Karpas-422 (cell line): ENCODE data around the gene GPM6B. TPM values are rescaled to one million over a fixed set of nuclear protein-coding genes. Genes with fewer than 3 reads are reported as not detected.
"Not testable (repeated sequence)": the region's sequence is repeated elsewhere in the genome, so short reads cannot be mapped to it uniquely, and the experiment has no call there.

ENCODE experiments used
- DNase-seq: peaks from one replicate; pipeline ENCODE4 v3.0.0-alpha.2; 2015
- H2AFZ ChIP-seq: fragments of 200-600 bp; sonication (generic); 2 replicates; pipeline ENCODE4 v1.6.1; 2014; ENCODE audit warnings: antibody characterized with exemption, low read length, mixed read lengths
- H3K27ac ChIP-seq: fragments of 200-600 bp; sonication (generic); 2 replicates; pipeline ENCODE4 v1.5.1; 2014; ENCODE audit warnings: mild to moderate bottlenecking, low read length, moderate library complexity
- H3K27me3 ChIP-seq: fragments of 200-600 bp; sonication (generic); 2 replicates; pipeline ENCODE4 v1.6.1; 2014; ENCODE audit warnings: low read length, mixed read lengths
- H3K36me3 ChIP-seq: fragments of 200-600 bp; sonication (generic); 2 replicates; pipeline ENCODE4 v1.6.1; 2014; ENCODE audit warnings: low read length, mixed read lengths; ENCODE audit not compliant: insufficient read depth
- H3K4me1 ChIP-seq: fragments of 200-600 bp; sonication (generic); 2 replicates; pipeline ENCODE4 v1.6.1; 2014; ENCODE audit warnings: mild to moderate bottlenecking, low read length, mixed read lengths
- H3K4me2 ChIP-seq: fragments of 200-600 bp; sonication (generic); 2 replicates; pipeline ENCODE4 v1.6.1; 2014; ENCODE audit warnings: low read length, low read depth, mild to moderate bottlenecking; ENCODE audit not compliant: poor library complexity, severe bottlenecking
- H3K4me3 ChIP-seq: fragments of 200-600 bp; sonication (generic); 2 replicates; pipeline ENCODE4 v1.5.1; 2014; ENCODE audit warnings: mild to moderate bottlenecking, antibody characterized with exemption, low read length, mixed read lengths
- H3K79me2 ChIP-seq: fragments of 200-600 bp; sonication (generic); 2 replicates; pipeline ENCODE4 v1.6.1; 2014; ENCODE audit warnings: mild to moderate bottlenecking, low read length, mixed read lengths
- H3K9ac ChIP-seq: fragments of 200-600 bp; sonication (generic); 2 replicates; pipeline ENCODE4 v1.6.0; 2014; ENCODE audit warnings: low read length
- H3K9me2 ChIP-seq: fragments of 200-600 bp; sonication (generic), shearing (Covaris generic); replicated peaks from 2 replicates; pipeline ENCODE4 v1.6.0; 2014; ENCODE audit warnings: mild to moderate bottlenecking, low read length, moderate library complexity; ENCODE audit not compliant: insufficient read depth
- H3K9me3 ChIP-seq: fragments of 300-700, 200-600 bp; sonication (generic); 2 replicates; pipeline ENCODE4 v1.6.1; 2014; ENCODE audit warnings: low read length, mixed read lengths
- H4K20me1 ChIP-seq: fragments of 200-600 bp; sonication (generic); 2 replicates; pipeline ENCODE4 v1.6.1; 2014; ENCODE audit warnings: mild to moderate bottlenecking, antibody characterized with exemption, low read length, low read depth; ENCODE audit not compliant: insufficient read depth
- total RNA-seq: library from RNA; depleted of rRNA; stranded (reverse); fragments of >200 nt; shearing (Covaris generic); gene quantifications from 2 replicates; pipeline ENCODE4 v1.2.3, GENCODE V29; 2014; ENCODE audit warnings: low replicate concordance; rRNA removed

The GPM6B gene
- total RNA-seq, 1 experiment from 2014 or later = not detected

- DNase-seq, H3K9me2 ChIP-seq, H4K20me1 ChIP-seq, H2AFZ ChIP-seq, H3K9me3 ChIP-seq, H3K27me3 ChIP-seq, H3K9ac ChIP-seq, H3K27ac ChIP-seq, H3K4me2 ChIP-seq, H3K4me3 ChIP-seq: not testable (repeated sequence)
- H3K79me2 ChIP-seq = peaks cover 73% of the 10 kb centered on the region
- H3K36me3 ChIP-seq = peaks cover 11% of the 10 kb centered on the region
- peaks cover 27% of the 10 kb centered on the region for H3K4me1 ChIP-seq
Observed at GRCh38 chrX:13730523-13730922, 86.4 kb downstream of the GPM6B start.

GRCh38 chrX:13726583-13726982 lies 90.3 kb downstream of the GPM6B start:
- H3K9ac ChIP-seq, H3K4me3 ChIP-seq, H3K9me3 ChIP-seq, H2AFZ ChIP-seq, DNase-seq, H4K20me1 ChIP-seq, H3K4me2 ChIP-seq, H3K27me3 ChIP-seq, H3K27ac ChIP-seq, H3K9me2 ChIP-seq: not testable (repeated sequence)
- Histone ChIP-seq H3K36me3 (peaks cover 21% of the 10 kb centered on the region), H3K4me1 (peaks cover 19% of the 10 kb centered on the region), H3K79me2 (peaks cover 79% of the 10 kb centered on the region)

GRCh38 chrX:13724878-13725277 lies 92.0 kb downstream of the GPM6B start:
- Histone ChIP-seq H3K79me2 (peaks cover 88% of the 10 kb centered on the region), H3K4me1 (peaks cover 19% of the 10 kb centered on the region), H3K36me3 (peaks cover 14% of the 10 kb centered on the region)
- not testable (repeated sequence) for H3K4me2 ChIP-seq, H3K9me2 ChIP-seq, H3K4me3 ChIP-seq, H3K9me3 ChIP-seq, H3K9ac ChIP-seq, DNase-seq, H4K20me1 ChIP-seq, H3K27ac ChIP-seq, H2AFZ ChIP-seq, H3K27me3 ChIP-seq

GRCh38 chrX:13721819-13722519 lies 94.9 kb downstream of the GPM6B start:
- Histone ChIP-seq H3K9me2 (no peaks in the 10 kb centered on the region), H3K27me3 (no peaks in the 10 kb centered on the region), H3K79me2 (peaks cover 78% of the 10 kb centered on the region), H3K4me2 (peak overlapping the region; percentile 22), H3K9me3 (no peaks in the 10 kb centered on the region), H2AFZ (no peak overlapping the region), H3K4me3 (no peak overlapping the region), H3K4me1 (peaks cover 16% of the 10 kb centered on the region), H3K9ac (no peak overlapping the region), H3K27ac (peak overlapping the region; percentile 71), H4K20me1 (no peaks in the 10 kb centered on the region), H3K36me3 (peaks cover 18% of the 10 kb centered on the region)
- peak; percentile 66 for DNase-seq

GRCh38 chrX:13721371-13721770 lies 95.5 kb downstream of the GPM6B start:
- no peak overlapping the region for H2AFZ ChIP-seq
- DNase-seq = no peak
- H3K9ac ChIP-seq = no peak overlapping the region
- peak overlapping the region; percentile 71 for H3K27ac ChIP-seq
- H3K4me3 ChIP-seq = no peak overlapping the region
- H3K4me2 ChIP-seq = no peak overlapping the region
- H3K9me3 ChIP-seq = no peaks in the 10 kb centered on the region
- H3K36me3 ChIP-seq = peaks cover 20% of the 10 kb centered on the region
- H4K20me1 ChIP-seq = no peaks in the 10 kb centered on the region
- H3K4me1 ChIP-seq = peaks cover 16% of the 10 kb centered on the region
- no peaks in the 10 kb centered on the region for H3K9me2 ChIP-seq
- no peaks in the 10 kb centered on the region for H3K27me3 ChIP-seq
- H3K79me2 ChIP-seq = peaks cover 75% of the 10 kb centered on the region

Other genes starting within 250 kb of the GPM6B start
- not detected in 2 replicates for gene EGFL6, start 247.5 kb downstream of the GPM6B start, total RNA-seq
- gene TCEANC, start 164.0 kb downstream of the GPM6B start, total RNA-seq = 3.4 and 4.3 TPM in 2 replicates
- 56.6 and 59.3 TPM in 2 replicates for gene RAB9A, start 128.0 kb downstream of the GPM6B start, total RNA-seq
- 29.5 and 60.5 TPM in 2 replicates for gene TRAPPC2, start 82.5 kb downstream of the GPM6B start, total RNA-seq
- 68.4 and 76.3 TPM in 2 replicates for gene OFD1, start 82.3 kb downstream of the GPM6B start, total RNA-seq
- gene GEMIN8, start 212.8 kb upstream of the GPM6B start, total RNA-seq = 44.7 and 56.9 TPM in 2 replicates